ENCODE measurements around the gene EPHA5. TPM values are rescaled to one million over a fixed set of nuclear protein-coding genes. Genes with fewer than 3 reads are reported as not detected.

EPHA5 gene
- total and polyA plus RNA-seq, 9 of the 15 experiments (the other 6 are each of a cell fraction or from before 2014, with no cell fraction given): 0.04 TPM; not detected in 8

GRCh38 chr4:65552057-65552456 lies 118.2 kb downstream of the EPHA5 start:
- Histone ChIP-seq H3K79me2 (ENCODE audit: control insufficient read depth, insufficient read depth, low read length) (no peaks in the 10 kb centered on the region), H3K9me1 (ENCODE audit: control insufficient read depth, insufficient read depth, low read length) (no peaks in the 10 kb centered on the region), H2AFZ (ENCODE audit: low read depth, low read length) (no peak overlapping the region), H3K9me3 (replicated peaks; ENCODE audit: control insufficient read depth, insufficient read depth, low read depth, low read length) (no peaks in the 10 kb centered on the region), H3K27ac (ENCODE audit: extremely low read depth, low read depth, low read length) (no peak overlapping the region), H4K20me1 (replicated peaks; ENCODE audit: control insufficient read depth, insufficient read depth, low read length) (no peaks in the 10 kb centered on the region), H3K9ac (ENCODE audit: insufficient read depth in 1 of 2, low read depth in 2 of 2, low read length in 2 of 2) (no peak overlapping the region), H3K27me3 (ENCODE audit: control insufficient read depth in 2 of 2, insufficient read depth in 2 of 2, low read length in 2 of 2) (no peaks in the 10 kb centered on the region), H3K4me2 (ENCODE audit: insufficient read depth, low read length) (no peak overlapping the region), H3K4me3 (no peak overlapping the region), H3K4me1 (replicated peaks in 1 of 2; ENCODE audit: control insufficient read depth in 2 of 2, insufficient read depth in 2 of 2, low read length in 2 of 2) (no peaks in the 10 kb centered on the region), H3K36me3 (ENCODE audit: control insufficient read depth, insufficient read depth, low read length) (no peaks in the 10 kb centered on the region)
- WGBS (ENCODE audit: insufficient coverage, low coverage, missing lambda C conversion rate): 2% methylated on average over 8 of the region's 8 CpGs
- FAIRE-seq: no peak
- intact Hi-C loops (cut with micrococcal nuclease): no loop called here
- no peak for DNase-seq (ENCODE audit: extremely low read depth in 1 of 4, low spot score in 3 of 4)
- TF ChIP-seq DIDO1 (tag; IDR thresholded peaks at IDR 0.05; ENCODE audit: low read depth): no peak
- TF ChIP-seq KDM5B (IDR thresholded peaks at IDR 0.05; ENCODE audit: insufficient replicate concordance, low read depth, low read length): no peak
- TF ChIP-seq SMAD2 (IDR thresholded peaks at IDR 0.05; ENCODE audit: low read depth, low read length): no peak
- no peak for TF ChIP-seq SETDB1 (IDR thresholded peaks at IDR 0.05; ENCODE audit: low read length)
- TF ChIP-seq, protein P1, sequence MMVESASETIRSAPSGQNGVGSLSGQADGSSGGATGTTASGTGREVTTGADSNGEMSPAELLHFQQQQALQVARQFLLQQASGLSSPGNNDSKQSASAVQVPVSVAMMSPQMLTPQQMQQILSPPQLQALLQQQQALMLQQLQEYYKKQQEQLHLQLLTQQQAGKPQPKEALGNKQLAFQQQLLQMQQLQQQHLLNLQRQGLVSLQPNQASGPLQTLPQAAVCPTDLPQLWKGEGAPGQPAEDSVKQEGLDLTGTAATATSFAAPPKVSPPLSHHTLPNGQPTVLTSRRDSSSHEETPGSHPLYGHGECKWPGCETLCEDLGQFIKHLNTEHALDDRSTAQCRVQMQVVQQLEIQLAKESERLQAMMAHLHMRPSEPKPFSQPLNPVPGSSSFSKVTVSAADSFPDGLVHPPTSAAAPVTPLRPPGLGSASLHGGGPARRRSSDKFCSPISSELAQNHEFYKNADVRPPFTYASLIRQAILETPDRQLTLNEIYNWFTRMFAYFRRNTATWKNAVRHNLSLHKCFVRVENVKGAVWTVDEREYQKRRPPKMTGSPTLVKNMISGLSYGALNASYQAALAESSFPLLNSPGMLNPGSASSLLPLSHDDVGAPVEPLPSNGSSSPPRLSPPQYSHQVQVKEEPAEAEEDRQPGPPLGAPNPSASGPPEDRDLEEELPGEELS (CRISPR knock-in tag; IDR thresholded peaks at IDR 0.05; ENCODE audit: borderline replicate concordance): no peak
- TF ChIP-seq AFF1 (IDR thresholded peaks at IDR 0.05; ENCODE audit: low read depth in 1 of 2, partially characterized antibody in 2 of 2): no peak
- TF ChIP-seq, protein P2, sequence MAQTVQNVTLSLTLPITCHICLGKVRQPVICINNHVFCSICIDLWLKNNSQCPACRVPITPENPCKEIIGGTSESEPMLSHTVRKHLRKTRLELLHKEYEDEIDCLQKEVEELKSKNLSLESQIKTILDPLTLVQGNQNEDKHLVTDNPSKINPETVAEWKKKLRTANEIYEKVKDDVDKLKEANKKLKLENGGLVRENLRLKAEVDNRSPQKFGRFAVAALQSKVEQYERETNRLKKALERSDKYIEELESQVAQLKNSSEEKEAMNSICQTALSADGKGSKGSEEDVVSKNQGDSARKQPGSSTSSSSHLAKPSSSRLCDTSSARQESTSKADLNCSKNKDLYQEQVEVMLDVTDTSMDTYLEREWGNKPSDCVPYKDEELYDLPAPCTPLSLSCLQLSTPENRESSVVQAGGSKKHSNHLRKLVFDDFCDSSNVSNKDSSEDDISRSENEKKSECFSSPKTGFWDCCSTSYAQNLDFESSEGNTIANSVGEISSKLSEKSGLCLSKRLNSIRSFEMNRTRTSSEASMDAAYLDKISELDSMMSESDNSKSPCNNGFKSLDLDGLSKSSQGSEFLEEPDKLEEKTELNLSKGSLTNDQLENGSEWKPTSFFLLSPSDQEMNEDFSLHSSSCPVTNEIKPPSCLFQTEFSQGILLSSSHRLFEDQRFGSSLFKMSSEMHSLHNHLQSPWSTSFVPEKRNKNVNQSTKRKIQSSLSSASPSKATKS (CRISPR knock-in tag; IDR thresholded peaks at IDR 0.05): no peak
- TF ChIP-seq HNRNPK (IDR thresholded peaks at IDR 0.05; ENCODE audit: low read depth, low read length, poor library complexity, severe bottlenecking): no peak
- BruUV-seq (replicated peaks): no TSS peak
- no peak for ATAC-seq
- ChIA-PET CTCF (ENCODE audit: low intra/inter-chr PET ratio) (no interaction called here), POLR2A (no interaction called here)
- in situ Hi-C loops (cut with MboI): no loop called here

All from K562 (cell line).